ENCODE results near the gene LRMDA.
"Not testable (repeated sequence)": the region's sequence is repeated elsewhere in the genome, so short reads cannot be mapped to it uniquely, and the experiment has no call there.

The LRMDA gene

DNA sequence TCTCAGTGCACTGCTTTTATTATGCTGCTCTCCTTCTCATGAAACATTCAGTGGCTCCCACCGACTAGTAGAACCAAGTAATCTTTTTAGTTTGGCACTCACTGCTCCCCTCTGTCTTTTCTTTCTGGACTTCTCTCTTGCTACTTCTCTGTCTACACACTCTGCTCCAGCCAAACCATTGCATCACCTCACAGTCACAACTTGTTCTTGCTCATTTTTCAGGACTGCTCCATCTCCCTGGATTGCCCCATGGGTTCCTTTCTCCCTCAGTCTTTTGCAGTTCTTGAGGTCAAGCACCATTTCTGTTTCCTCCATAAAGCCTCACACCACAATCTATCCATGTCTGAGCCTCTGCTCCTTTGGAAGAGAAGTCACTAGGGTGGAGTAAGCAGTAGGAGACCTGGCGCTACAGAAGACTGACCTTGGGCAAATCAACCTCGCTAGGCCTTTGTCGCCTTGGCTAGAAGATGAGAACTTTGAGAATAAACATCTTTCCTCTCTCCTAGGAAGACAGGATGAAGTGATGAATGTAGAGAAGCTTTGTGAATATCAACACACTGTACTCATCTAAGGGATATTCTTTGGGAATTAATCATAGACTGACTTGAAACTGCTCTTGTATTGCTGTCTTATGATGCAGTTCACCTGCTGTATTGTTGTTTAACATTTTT lies 186.2 kb downstream of the LRMDA start:
- TF ChIP-seq, protein P1, sequence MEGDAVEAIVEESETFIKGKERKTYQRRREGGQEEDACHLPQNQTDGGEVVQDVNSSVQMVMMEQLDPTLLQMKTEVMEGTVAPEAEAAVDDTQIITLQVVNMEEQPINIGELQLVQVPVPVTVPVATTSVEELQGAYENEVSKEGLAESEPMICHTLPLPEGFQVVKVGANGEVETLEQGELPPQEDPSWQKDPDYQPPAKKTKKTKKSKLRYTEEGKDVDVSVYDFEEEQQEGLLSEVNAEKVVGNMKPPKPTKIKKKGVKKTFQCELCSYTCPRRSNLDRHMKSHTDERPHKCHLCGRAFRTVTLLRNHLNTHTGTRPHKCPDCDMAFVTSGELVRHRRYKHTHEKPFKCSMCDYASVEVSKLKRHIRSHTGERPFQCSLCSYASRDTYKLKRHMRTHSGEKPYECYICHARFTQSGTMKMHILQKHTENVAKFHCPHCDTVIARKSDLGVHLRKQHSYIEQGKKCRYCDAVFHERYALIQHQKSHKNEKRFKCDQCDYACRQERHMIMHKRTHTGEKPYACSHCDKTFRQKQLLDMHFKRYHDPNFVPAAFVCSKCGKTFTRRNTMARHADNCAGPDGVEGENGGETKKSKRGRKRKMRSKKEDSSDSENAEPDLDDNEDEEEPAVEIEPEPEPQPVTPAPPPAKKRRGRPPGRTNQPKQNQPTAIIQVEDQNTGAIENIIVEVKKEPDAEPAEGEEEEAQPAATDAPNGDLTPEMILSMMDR (IDR thresholded peaks at IDR 0.05; ENCODE audit: low read depth, low read length) = no peak
- no peak for DNase-seq (ENCODE audit: extremely low read depth, low read depth)

DNA sequence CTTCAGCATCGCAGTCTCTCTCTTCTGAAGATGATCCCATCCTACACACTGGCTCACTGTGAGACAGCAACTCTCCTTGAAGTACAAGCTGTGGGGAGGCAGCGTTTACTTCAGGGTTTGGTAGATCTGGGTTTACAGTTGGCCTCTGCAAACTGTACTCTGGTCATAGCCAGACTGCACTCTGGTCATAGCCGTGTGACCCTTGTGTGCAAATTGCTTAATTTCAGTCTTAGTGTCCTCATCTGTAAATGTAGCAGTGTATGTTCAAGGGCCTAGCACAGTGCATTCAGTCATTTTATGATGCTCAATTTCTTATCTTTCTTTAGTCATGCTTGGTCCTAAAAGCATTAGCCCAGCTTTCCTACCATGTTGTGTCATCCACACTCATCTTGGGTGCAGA lies 188.2 kb downstream of the LRMDA start:
- no peak for DNase-seq (ENCODE audit: extremely low read depth, low read depth)
- TF ChIP-seq, protein P1 (IDR thresholded peaks at IDR 0.05; ENCODE audit: low read depth, low read length) = no peak

DNA sequence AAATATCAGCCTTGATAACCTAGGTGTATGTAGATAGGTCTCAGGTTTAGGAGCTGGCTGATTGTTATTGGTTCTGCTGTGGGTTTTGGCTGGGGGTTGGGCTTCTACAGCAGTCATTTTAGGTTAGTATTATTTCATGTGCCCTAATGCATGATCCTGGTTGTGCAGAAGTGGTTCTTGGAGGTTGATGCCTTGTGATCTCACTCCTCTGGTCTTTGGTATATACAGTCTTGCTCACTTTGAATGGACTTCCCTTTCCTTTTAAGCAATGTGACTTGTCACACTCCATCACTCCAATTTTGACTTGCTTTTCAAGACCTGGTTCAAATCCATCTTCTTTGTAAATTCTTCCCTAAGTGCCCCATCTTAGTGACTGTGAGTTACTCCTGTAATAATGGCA lies 188.9 kb downstream of the LRMDA start:
- TF ChIP-seq, protein P1 (IDR thresholded peaks at IDR 0.05; ENCODE audit: low read depth, low read length) = no peak
- DNase-seq (ENCODE audit: extremely low read depth, low read depth) = no peak

DNA sequence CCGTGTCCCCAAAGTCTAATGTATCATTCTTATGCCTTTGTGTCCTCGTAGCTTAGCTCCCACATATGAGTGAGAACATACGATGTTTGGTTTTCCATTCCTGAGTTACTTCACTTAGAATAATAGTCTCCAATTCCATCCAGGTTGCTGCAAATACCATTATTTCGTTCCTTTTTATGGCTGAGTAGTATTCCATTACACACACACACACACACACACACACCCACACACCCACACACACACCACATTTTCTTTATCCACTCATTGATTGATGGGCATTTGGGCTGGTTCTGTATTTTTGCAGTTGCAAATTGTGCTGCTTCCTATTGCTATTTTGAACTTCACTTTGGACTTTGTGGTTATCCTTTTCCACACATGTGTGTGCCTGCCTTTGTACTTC lies 189.6 kb downstream of the LRMDA start:
- DNase-seq (ENCODE audit: extremely low read depth, low read depth) = not testable (repeated sequence)

DNA sequence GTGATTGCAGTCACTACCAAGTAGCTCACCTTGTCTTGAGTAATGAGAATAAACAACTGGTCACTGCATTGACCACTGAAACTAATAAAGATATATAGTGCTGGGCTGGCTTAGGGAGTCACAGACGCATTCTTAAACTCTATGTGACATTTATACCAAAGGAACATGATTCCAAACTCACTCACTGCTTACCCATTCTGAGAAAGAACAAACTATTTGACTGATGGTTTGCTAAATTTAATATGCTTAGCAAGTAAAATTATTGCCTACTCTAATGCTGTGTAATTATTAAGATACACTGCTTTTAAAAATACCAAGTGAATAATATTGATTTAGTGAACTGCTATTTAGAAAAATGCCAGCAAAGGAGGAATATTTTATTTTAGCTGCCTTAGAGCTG lies 191.1 kb downstream of the LRMDA start:
- no peak for DNase-seq (ENCODE audit: extremely low read depth, low read depth)
- TF ChIP-seq, protein P1 (IDR thresholded peaks at IDR 0.05; ENCODE audit: low read depth, low read length) = no peak

DNA sequence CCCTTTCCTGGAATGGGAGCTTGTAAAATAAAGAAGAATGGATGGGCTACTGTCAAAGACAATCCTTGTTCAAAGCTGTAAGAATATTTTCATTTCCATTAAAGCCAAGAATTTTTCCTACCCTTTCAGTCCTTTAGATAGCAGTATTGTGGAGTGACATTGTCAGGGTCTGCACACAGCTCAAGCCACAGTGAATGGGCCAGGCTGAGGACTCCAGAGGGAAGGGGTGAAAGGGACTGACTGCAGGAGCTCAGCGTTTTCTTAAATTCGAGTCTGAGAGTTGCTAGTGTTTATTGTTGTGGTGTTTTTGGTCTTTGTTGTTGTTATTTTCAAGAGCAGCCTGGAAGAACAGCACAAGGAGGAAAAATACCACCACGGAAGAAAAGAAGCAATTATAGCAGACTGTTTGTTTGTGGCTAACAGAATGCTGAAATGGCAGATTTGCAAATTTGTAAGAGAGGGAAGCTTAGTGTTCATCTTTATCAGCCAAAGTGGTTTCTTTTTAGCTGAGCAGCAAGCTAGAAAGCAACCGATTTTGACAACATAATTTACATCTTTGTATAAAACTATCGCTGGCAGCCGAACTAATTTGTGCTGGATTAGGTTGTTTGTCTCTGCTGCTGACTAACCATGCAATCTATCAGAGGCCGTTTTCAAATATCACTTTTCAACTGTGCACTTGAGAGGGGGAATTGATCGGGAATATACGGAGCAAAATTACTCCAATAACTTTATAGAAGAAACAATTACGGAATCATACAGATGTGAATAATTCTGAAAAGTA lies 192.1 kb downstream of the LRMDA start:
- no peak for DNase-seq (ENCODE audit: extremely low read depth, low read depth)
- TF ChIP-seq, protein P1 (IDR thresholded peaks at IDR 0.05; ENCODE audit: low read depth, low read length) = no peak

DNA sequence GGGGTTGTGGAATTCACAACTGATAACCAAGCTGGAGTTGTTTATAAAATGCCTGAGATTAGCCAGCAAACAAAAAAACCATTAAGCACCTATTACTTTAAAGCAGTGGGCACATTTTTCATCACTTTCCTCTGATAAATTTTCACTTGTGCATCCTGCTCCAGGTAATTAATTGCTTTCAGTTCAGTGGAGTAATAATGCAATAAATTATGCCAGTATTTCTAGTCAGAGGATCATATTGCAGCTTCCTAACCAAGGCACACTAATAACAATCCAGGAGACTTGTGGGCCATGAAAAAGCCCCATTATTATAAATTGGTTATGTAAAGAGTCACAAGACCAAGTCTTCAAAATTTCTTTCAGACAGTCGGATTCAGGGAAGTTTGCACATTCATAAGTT lies 193.2 kb downstream of the LRMDA start:
- TF ChIP-seq, protein P1 (IDR thresholded peaks at IDR 0.05; ENCODE audit: low read depth, low read length) = no peak
- DNase-seq (ENCODE audit: extremely low read depth, low read depth) = no peak

Measured in AG09319 (cell line).